Trophoblast cell (in vitro differentiated cells and primary cell): Measurements from ENCODE around the gene LHFPL5.
A peak's percentile ranks its signal among the peaks of the same experiment; 100 is the strongest.

Experiments
- DNase-seq, 2 donors: peaks; one replicate each; pipeline ENCODE4 v3.0.0-alpha.2; 2016
- H2AFZ ChIP-seq: 2 replicates; pipeline ENCODE4 v1.6.1; 2013; ENCODE audit warnings: low read length, moderate library complexity, mild to moderate bottlenecking; ENCODE audit not compliant: insufficient read depth, poor library complexity
- H2AK5ac ChIP-seq: 2 replicates; pipeline ENCODE4 v1.6.1; 2013; ENCODE audit warnings: mild to moderate bottlenecking, low read length
- H2BK120ac ChIP-seq: 2 replicates; pipeline ENCODE4 v1.6.1; 2013; ENCODE audit warnings: low read length, mild to moderate bottlenecking, moderate library complexity; ENCODE audit not compliant: insufficient read depth, poor library complexity
- H2BK12ac ChIP-seq: 2 replicates; pipeline ENCODE4 v1.6.1; 2013; ENCODE audit warnings: mild to moderate bottlenecking, low read length, moderate library complexity
- H2BK5ac ChIP-seq: 2 replicates; pipeline ENCODE4 v1.6.1; 2013; ENCODE audit warnings: low read length, low read depth, moderate library complexity, mild to moderate bottlenecking; ENCODE audit not compliant: poor library complexity
- H3K14ac ChIP-seq: 2 replicates; pipeline ENCODE4 v1.6.1; 2013; ENCODE audit warnings: mild to moderate bottlenecking, low read length
- H3K18ac ChIP-seq: 2 replicates; pipeline ENCODE4 v1.6.1; 2013; ENCODE audit warnings: mild to moderate bottlenecking, low read length
- H3K23ac ChIP-seq: 2 replicates; pipeline ENCODE4 v1.6.1; 2013; ENCODE audit warnings: low read length
- H3K27ac ChIP-seq: 2 replicates; pipeline ENCODE4 v1.5.1; 2013; ENCODE audit warnings: low read depth, mild to moderate bottlenecking, inconsistent platforms, low read length, moderate library complexity
- H3K27me3 ChIP-seq: 2 replicates; pipeline ENCODE4 v1.6.1; 2013; ENCODE audit warnings: inconsistent platforms, mild to moderate bottlenecking, low read length, moderate library complexity; ENCODE audit not compliant: insufficient read depth
- H3K36me3 ChIP-seq, 2 experiments: 1 replicate in 1 of 2; 2 replicates in 1 of 2; pipeline ENCODE4 v1.6.1; 2013; ENCODE audit warnings: low read length in 2 of 2, mild to moderate bottlenecking in 2 of 2, moderate library complexity in 1 of 2; ENCODE audit not compliant: insufficient read depth in 2 of 2, control insufficient read depth in 1 of 2
- H3K4ac ChIP-seq: 2 replicates; pipeline ENCODE4 v1.6.1; 2013; ENCODE audit warnings: low read depth, mild to moderate bottlenecking, low read length, moderate library complexity
- H3K4me1 ChIP-seq, 2 experiments: 1 replicate in 1 of 2; 2 replicates in 1 of 2; pipeline ENCODE4 v1.6.1; 2013; ENCODE audit warnings: low read length in 2 of 2, mild to moderate bottlenecking in 2 of 2, moderate library complexity in 1 of 2; ENCODE audit not compliant: insufficient read depth in 2 of 2, control insufficient read depth in 1 of 2
- H3K4me2 ChIP-seq: 2 replicates; pipeline ENCODE4 v1.6.1; 2013; ENCODE audit warnings: inconsistent platforms, mild to moderate bottlenecking, low read length, moderate library complexity
- H3K4me3 ChIP-seq: 2 replicates; pipeline ENCODE4 v1.5.1; 2013; ENCODE audit warnings: mild to moderate bottlenecking, low read depth, low read length, inconsistent platforms
- H3K79me1 ChIP-seq: one replicate; pipeline ENCODE4 v1.6.1; 2013; ENCODE audit warnings: low read length
- H3K79me2 ChIP-seq: 2 replicates; pipeline ENCODE4 v1.6.1; 2013; ENCODE audit warnings: low read length, mild to moderate bottlenecking; ENCODE audit not compliant: control insufficient read depth, insufficient read depth, poor library complexity
- H3K9ac ChIP-seq: 2 replicates; pipeline ENCODE4 v1.6.1; 2013; ENCODE audit warnings: mild to moderate bottlenecking, low read length
- H3K9me3 ChIP-seq: 2 replicates; pipeline ENCODE4 v1.6.1; 2013; ENCODE audit warnings: low read depth, mild to moderate bottlenecking, control low read depth, inconsistent platforms, low read length; ENCODE audit not compliant: insufficient read depth
- H4K12ac ChIP-seq: 2 replicates; pipeline ENCODE4 v1.6.1; 2013; ENCODE audit warnings: low read depth, mild to moderate bottlenecking, low read length, moderate library complexity
- H4K8ac ChIP-seq: 2 replicates; pipeline ENCODE4 v1.6.1; 2013; ENCODE audit warnings: low read depth, mild to moderate bottlenecking, low read length, moderate library complexity
- H4K91ac ChIP-seq: one replicate; pipeline ENCODE4 v1.6.1; 2013; ENCODE audit warnings: low read depth, mild to moderate bottlenecking, low read length, moderate library complexity
- WGBS: extraction: QIAGEN DNeasy Blood & Tissue Kit; methylation state at CpG from one replicate; pipeline ENCODE4 v1.1.7; 2013; ENCODE audit warnings: missing lambda C conversion rate; ENCODE audit not compliant: insufficient read length, insufficient coverage; ENCODE audit errors: extremely low coverage; 5-methylcytosine and 5-hydroxymethylcytosine counted together

The LHFPL5 gene

DNA sequence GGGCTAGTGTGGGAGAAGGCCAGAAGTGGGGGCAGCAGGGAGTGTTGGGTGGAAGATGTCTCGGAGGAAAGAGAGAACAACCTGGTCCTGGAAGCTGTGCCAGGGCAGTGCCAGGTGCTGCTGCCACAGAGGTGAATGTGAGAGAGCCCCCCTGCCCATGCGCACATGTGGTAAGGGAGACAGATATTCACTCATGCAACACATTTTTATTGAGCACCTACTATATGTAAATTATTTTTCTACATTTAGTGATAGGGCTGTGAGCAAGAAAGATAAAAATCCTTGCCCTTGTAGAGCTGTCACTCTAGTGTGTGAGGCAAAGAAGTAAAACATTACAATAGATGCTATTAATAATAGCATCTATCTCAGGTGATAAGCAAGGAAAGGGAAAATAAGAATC is 23.9 kb upstream of the LHFPL5 start:
- Histone ChIP-seq H3K23ac (no peak overlapping the region), H3K4me1 (peaks cover 3 to 6% of the 10 kb centered on the region in 2 experiments), H2BK120ac (no peak overlapping the region), H2BK5ac (no peak overlapping the region), H3K9ac (no peak overlapping the region), H3K79me2 (no peaks in the 10 kb centered on the region), H2BK12ac (no peak overlapping the region), H4K8ac (no peak overlapping the region), H4K91ac (no peak overlapping the region), H2AK5ac (no peak overlapping the region), H3K79me1 (no peaks in the 10 kb centered on the region), H3K18ac (no peak overlapping the region), H4K12ac (no peak overlapping the region), H3K9me3 (peaks cover 3% of the 10 kb centered on the region), H3K14ac (no peak overlapping the region), H2AFZ (no peak overlapping the region), H3K4me3 (no peak overlapping the region), H3K27me3 (no peaks in the 10 kb centered on the region), H3K27ac (no peak overlapping the region), H3K4ac (no peak overlapping the region), H3K36me3 (no peaks in the 10 kb centered on the region), H3K4me2 (no peak overlapping the region)
- no CpG with 5 or more reads among the region's 2 CpGs for WGBS
- DNase-seq: no peak

DNA sequence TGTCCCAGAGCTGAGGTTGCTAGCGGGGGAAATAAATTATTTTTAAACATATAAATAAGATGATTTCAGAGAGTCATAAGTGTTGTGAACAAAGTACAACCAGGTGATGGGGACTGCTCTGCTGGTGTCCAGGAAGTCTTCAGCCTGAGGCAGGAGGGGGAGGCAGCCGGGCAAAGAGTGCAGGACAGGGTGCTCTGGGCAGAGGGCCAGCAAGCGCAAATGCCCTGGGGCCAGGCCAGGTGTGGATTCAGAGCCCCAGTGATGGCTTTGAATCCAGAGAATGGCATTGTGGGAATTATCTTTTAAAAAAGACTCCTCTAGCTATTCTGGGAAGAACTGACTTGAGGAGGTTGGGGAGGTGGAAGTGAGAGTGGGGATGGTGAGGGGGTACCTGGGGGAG is 22.7 kb upstream of the LHFPL5 start:
- Histone ChIP-seq H3K4me3 (no peak overlapping the region), H3K79me1 (no peaks in the 10 kb centered on the region), H3K9me3 (peaks cover 5% of the 10 kb centered on the region), H3K4me1 (no peaks in the 10 kb centered on the region), H3K27ac (no peak overlapping the region), H2AK5ac (no peak overlapping the region), H3K4me2 (no peak overlapping the region), H3K79me2 (no peaks in the 10 kb centered on the region), H3K27me3 (no peaks in the 10 kb centered on the region), H3K18ac (no peak overlapping the region), H4K12ac (no peak overlapping the region), H2BK120ac (no peak overlapping the region), H3K9ac (no peak overlapping the region), H3K4ac (no peak overlapping the region), H3K14ac (no peak overlapping the region), H4K8ac (no peak overlapping the region), H3K36me3 (no peaks in the 10 kb centered on the region), H2BK12ac (no peak overlapping the region), H2AFZ (no peak overlapping the region), H4K91ac (no peak overlapping the region), H3K23ac (no peak overlapping the region), H2BK5ac (no peak overlapping the region)
- no CpG with 5 or more reads among the region's 3 CpGs for WGBS
- DNase-seq: peak; percentile 62 to 66

DNA sequence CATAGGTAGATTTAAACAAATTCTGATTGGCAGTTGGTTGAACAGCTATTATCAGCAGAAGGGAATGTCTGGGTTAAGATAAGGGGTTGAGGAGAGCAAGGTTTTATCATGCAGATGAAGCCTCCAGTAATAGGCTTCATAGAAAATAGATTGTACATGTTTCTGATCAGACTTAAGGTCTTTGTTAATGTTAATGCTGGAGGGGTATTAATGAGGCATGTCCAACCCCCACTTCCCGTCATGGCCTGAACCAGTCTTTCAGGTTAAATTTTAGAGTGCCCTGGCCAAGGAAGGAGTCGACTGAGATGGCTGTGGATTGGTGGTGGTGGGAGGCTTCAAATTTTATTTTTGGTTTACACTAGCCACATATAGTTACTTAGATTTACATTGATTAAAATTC is 21.0 kb upstream of the LHFPL5 start:
- H3K9ac ChIP-seq: no peak overlapping the region
- H4K91ac ChIP-seq: no peak overlapping the region
- no peaks in the 10 kb centered on the region for H3K27me3 ChIP-seq
- no peak overlapping the region for H2BK12ac ChIP-seq
- no peak overlapping the region for H4K8ac ChIP-seq
- H4K12ac ChIP-seq: no peak overlapping the region
- no peak overlapping the region for H2AFZ ChIP-seq
- H3K14ac ChIP-seq: no peak overlapping the region
- no peak overlapping the region for H3K4me2 ChIP-seq
- whole genome bisulfite sequencing: no CpG with 5 or more reads among the region's 2 CpGs
- no peak overlapping the region for H2BK5ac ChIP-seq
- no peak overlapping the region for H2AK5ac ChIP-seq
- DNase-seq: no peak
- H3K27ac ChIP-seq: no peak overlapping the region
- H3K79me2 ChIP-seq: no peaks in the 10 kb centered on the region
- H3K79me1 ChIP-seq: no peaks in the 10 kb centered on the region
- no peak overlapping the region for H3K18ac ChIP-seq
- peaks cover 5% of the 10 kb centered on the region for H3K9me3 ChIP-seq
- no peak overlapping the region for H2BK120ac ChIP-seq
- H3K4me1 ChIP-seq: no peaks in the 10 kb centered on the region
- no peak overlapping the region for H3K23ac ChIP-seq
- no peak overlapping the region for H3K4me3 ChIP-seq
- no peak overlapping the region for H3K4ac ChIP-seq
- no peaks in the 10 kb centered on the region for H3K36me3 ChIP-seq

DNA sequence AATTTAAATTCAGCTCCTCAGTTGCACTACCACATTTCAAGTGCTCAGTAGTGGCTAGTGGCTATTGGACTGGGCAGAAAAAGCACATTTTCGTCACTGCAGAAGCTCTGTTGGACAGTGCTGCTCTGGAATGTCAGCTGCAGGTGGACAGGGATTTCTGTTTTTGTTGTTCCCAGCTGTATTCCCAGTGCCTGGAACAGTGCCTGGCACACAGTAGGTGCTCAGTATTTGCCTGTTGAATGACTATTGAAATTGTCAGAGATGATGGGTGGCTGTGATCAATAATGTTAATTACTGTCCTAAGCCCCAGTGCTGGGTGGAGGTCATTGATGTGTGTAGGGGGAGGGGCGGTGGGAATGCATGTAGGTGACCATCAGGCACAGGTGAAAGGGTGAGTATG is 18.9 kb upstream of the LHFPL5 start:
- H2BK12ac ChIP-seq: no peak overlapping the region
- no peak overlapping the region for H2BK5ac ChIP-seq
- no peak overlapping the region for H4K8ac ChIP-seq
- no peak overlapping the region for H3K9ac ChIP-seq
- H3K9me3 ChIP-seq: peaks cover 3% of the 10 kb centered on the region
- H3K27ac ChIP-seq: no peak overlapping the region
- H2AK5ac ChIP-seq: no peak overlapping the region
- H3K79me2 ChIP-seq: no peaks in the 10 kb centered on the region
- DNase-seq: no peak
- no peak overlapping the region for H3K4ac ChIP-seq
- H3K79me1 ChIP-seq: no peaks in the 10 kb centered on the region
- H3K23ac ChIP-seq: no peak overlapping the region
- H4K91ac ChIP-seq: no peak overlapping the region
- no peak overlapping the region for H4K12ac ChIP-seq
- no peak overlapping the region for H2BK120ac ChIP-seq
- H2AFZ ChIP-seq: no peak overlapping the region
- H3K18ac ChIP-seq: no peak overlapping the region
- no CpG with 5 or more reads among the region's 2 CpGs for WGBS
- H3K27me3 ChIP-seq: no peaks in the 10 kb centered on the region
- H3K4me1 ChIP-seq: no peaks in the 10 kb centered on the region
- no peaks in the 10 kb centered on the region for H3K36me3 ChIP-seq
- no peak overlapping the region for H3K4me2 ChIP-seq
- H3K4me3 ChIP-seq: no peak overlapping the region
- no peak overlapping the region for H3K14ac ChIP-seq
